ENCODE measurements around the gene PRKG1.

GRCh38 chr10:52059089-52059488 is 984.8 kb downstream of the PRKG1 start:
- TF ChIP-seq CTCF (IDR thresholded peaks at IDR 0.05; ENCODE audit: borderline replicate concordance, extremely low read depth, low read length, poor library complexity, severe bottlenecking) (no peak), EZH2 (IDR thresholded peaks at IDR 0.05; ENCODE audit: borderline replicate concordance, low read depth, low read length, severe bottlenecking) (no peak)
